Measurements from ENCODE around the gene CNN3.

DNA sequence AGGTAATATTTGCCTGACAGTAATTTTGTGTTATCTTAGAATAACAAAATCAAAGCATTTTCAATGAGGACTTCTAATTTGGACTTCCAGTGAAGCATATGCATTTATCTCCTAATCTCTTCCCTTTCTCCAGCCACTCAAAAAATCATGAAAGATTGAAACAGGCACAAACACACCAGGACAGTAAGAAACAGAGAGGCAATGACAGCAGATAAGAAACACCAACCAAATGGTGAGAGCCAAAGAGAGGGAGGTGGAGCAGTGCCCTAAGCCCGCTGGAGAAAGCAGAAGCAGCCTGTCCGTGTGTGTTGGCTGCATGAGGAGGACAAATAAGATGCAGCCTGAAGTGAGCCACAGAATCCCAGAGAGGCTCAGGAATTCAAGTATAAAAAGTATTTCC is 67.7 kb downstream of the CNN3 start:
- TF ChIP-seq CTCF (IDR thresholded peaks at IDR 0.05) (no peak), POLR2AphosphoS5 (IDR thresholded peaks at IDR 0.05) (no peak), POLR2A (IDR thresholded peaks at IDR 0.05) (no peak)

Data from transverse colon (tissue), 4 donors.